Stimulated activated CD8-positive, alpha-beta memory T cell treated with anti-CD3 and anti-CD28 coated beads, Interleukin-7, amount 100 ng/mL, for 48 hours (primary cell): ENCODE results near the gene IER5L.
"Not testable (repeated sequence)": the region's sequence is repeated elsewhere in the genome, so short reads cannot be mapped to it uniquely, and the experiment has no call there.

Experiments used
- DNase-seq, 2 donors: peaks; one replicate each; pipeline ENCODE4 v3.0.0-alpha.2; 2020; ENCODE audit warnings: low read depth in 1 of 2; ENCODE audit errors: extremely low read depth in 1 of 2

The IER5L gene

DNA sequence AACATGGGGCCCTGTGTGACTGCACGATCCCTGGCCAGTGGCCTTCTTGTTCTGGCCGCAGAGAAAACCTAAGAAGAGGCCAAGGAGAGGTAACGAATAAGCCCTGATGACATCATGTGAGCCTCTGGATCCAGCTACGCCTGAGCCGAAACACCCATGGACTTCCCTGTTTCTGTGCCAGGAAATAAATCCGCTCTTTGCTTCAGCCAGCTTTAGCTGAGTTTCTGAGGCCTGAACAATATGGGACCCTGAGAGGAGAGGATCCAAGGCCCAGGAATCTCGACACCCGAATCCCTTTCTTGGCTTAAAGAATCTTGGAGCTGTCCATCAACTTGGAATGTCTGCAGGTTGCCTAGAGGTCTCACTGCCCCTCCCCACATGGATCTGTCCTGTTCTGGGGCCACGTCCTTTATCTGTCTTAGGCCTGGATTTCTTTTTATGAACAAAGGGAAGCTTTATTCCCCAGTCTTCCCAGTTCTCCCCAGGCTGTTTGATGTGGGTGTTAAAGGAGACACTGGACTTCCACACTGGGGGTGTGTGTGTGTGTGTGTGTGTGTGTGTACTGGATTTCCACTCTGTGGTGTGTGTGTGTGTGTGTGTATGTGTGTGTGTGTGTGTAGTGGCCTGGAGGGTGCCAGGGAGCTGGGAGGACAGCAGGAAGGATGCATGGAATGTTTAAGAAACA lies 13.7 kb downstream of the IER5L start:
- DNase-seq: no peak

DNA sequence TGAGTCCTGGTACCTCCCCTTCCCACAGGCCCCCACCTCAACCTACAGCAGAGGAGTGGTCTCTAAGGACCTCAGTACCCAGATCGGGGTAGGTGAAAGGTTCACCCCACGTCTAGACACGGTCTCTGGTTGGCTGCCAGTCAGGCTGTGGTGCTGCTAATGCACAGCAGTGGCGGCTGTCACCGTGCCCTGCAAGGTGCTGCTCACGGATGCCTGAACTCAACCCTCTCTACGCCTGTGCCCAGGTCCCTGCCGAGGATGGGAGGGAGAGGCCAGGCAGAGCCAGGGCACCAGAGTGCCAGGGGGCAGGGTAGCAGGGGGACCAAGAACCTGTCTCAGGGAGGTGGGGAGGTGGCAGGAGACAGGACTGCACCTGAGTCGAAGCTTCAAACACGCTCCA lies 14.3 kb downstream of the IER5L start:
- no peak for DNase-seq

DNA sequence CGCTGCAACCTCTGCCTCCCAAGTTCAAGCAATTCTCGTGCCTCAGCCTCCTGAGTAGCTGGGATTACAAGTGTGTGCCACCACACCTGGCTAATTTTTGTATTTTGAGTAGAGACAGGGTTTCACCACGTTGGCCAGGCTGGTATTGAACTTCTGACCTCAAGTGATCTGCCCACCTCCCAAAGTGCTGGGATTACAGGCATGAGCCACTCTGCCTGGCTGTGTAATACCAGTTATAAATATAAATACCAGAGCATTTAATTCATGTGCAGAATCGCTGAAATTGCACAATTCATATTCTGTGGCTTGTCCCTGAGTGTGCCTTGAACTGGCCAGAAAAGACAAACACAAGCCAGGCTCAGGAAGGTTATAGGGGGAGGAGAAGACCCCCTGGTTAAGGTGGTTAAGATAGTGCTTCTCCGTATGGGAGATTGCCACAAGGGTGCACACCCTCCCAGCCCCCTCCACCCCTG lies 14.8 kb downstream of the IER5L start:
- not testable (repeated sequence) for DNase-seq

DNA sequence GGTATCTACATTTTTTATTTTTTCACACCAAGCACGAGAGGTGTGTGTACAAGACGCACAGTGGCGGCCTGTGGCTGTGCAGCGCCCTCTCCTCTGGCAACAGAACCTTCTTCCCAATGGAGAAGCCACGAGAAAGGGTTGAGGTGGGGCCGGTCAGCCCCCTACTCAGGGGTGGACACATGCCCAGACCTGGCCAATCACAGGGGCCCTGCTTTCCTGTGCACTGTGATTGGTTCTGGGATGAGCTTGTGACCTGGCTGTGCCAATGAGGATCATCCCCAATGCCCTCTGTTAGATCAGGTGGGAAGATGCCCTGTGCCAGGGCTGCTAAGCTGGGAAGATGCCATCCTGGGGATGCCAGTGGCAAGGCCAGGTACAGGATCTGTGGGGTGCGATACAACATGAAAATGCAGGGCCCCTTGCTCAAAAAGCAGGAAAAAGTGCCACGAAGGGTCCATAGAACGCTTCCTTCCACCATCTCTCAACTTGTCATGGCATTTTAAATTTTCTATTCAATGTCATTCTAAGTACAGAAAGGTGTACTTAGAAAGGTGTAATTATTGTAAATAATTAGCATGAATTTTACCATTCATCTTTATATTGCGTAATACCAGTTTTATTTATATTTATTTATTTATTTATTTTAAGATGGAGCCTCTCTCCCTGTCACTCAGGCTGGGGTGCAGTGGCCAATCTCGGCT lies 15.4 kb downstream of the IER5L start:
- DNase-seq: no peak

DNA sequence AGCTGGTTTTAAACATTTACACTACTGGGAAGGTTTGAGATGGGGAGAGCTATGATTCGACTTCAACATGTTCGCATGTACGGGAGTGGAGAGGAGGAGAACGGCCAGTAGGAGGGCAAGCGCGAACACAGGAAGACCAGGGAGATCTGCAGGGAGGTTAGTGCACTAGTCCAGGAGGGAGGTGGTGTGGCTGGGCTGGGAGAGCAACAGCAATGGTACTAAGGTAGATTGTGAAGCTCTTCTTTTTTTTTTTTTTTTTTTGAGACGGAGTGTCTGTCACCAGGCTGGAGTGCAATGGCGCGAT lies 16.6 kb downstream of the IER5L start:
- no peak for DNase-seq

DNA sequence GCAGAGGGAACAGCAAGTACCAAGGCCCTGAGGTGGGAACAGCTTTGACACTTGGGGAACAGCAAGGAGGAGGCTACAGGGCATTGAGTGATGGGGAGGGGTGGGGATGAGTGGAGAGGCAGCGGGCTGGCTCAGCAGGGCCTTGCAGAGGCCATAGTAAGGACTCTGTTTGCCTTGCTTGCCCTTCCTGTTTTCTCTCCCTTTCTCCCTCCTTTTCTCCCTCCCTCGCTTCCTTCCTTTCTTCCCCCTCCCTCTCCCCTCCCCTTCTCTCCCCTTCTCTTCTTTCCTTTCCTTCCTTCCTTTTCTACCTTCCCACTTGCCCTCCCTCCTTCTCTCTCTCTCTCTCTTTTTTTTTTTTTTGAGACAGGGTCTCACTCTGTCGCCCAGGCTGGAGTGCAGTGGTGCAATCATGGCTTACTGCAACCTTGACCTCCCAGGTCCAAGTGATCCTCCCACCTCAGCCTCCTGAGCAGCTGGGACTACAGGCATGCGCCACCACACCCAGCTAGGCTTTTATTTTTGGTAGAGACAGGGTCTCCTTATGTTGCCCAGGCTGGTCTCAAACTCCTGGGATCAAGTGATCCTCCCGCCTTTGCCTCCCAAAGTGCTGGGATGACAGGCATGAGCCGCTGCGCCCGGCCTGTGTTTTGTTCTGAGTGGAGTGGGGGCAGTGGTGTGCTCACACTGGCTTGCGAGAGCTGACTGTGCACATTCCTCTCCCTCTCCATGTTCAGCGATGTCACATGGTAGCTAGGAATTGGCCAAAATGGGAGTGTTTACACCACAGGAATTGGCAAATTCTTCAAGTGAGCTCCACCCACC lies 17.1 kb downstream of the IER5L start:
- DNase-seq: no peak

DNA sequence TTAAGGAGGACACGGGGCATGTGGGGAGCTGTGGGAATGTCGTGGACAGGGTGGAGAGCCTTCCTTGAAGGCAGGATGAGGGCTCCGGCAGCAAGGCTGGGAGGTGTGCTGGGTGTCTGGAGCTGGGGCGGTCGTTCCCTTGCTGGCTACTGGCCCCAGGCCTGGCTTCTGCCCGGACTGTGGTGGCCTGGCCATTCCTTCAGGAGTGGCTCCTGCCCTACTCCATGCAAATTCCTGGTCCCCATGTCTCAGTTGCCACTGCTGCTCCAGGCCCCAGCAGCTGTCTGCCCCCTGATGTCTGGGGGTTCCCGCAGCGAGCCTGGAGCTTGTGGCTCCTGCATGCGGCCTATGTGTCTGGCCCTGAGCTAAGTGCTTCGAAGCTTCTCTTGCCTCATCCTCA lies 21.9 kb downstream of the IER5L start:
- DNase-seq: no peak

DNA sequence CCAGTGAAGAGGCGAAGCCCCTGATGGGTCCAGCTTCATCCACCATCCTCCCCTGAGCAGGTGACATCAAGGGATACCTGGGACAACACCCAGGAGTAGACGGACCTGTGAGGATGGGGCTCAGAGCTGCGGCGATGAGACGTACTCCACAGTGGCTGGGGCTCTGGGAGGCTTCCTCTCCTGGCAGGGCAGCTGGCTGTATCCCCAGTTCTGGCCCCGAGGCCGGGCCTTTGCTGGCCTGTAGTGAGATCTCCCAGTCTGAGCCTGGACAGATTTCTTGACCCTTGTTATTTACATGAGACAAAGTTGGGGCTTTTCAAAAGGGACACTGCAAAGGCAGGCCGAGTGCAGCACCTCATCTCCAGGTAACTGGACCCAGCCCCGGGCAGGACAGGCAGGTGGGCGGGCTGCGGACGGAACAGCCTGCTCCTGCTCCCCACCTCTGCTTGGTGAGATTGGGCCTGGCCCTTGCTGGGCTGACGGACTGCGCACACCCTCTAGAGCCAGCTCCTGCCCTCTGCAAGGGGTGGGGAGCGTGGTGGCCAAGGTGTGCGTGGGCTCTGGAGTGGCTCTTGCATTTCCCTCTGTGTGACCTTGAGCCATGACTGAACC lies 23.1 kb downstream of the IER5L start:
- DNase-seq: no peak

DNA sequence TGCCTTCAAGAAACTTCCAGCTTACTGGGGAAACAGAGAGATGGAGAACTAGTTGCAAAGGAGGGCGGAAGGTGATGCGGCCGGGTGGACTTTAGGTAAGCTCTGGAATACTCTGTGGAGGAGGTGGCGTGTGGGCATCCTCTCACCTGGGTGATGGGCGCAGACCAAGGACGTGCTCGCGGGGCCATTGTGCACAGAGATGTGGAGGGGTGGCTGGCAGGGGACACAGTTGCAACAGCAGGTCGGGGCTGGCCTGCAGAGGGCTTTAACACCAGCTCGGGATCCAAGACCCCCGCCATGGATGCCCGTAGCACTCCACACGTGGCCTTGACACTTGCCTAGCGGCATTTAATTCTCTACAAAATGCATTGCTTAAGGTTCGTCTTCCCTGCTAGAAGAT lies 26.6 kb downstream of the IER5L start:
- no peak for DNase-seq

DNA sequence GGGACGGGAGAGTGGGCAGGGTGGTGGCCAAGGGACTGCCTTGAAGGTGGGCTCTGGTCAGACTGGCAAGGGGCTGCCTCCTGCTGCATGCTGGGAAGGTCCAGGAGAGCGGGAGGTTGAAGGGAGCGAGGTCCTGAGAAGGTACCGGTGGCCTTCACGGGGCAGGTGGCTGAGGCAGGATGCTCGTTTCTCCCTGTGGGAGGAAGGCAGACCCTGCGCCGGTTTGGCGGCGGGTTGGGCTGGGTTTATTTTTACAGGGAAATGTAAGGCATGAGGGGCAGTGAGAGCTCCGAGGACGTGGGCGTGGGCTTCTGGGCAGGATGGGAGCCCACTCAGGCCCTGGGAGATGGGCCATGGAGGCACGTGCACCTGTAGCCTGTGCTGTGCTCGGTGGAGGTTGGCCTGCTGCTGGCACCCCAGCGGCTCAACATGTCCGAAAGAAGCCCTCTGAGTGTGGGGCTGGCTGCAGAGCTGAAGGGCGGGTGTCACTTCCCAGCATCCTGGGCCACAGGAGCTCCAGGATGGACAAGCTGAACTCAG lies 27.3 kb downstream of the IER5L start:
- DNase-seq: no peak

DNA sequence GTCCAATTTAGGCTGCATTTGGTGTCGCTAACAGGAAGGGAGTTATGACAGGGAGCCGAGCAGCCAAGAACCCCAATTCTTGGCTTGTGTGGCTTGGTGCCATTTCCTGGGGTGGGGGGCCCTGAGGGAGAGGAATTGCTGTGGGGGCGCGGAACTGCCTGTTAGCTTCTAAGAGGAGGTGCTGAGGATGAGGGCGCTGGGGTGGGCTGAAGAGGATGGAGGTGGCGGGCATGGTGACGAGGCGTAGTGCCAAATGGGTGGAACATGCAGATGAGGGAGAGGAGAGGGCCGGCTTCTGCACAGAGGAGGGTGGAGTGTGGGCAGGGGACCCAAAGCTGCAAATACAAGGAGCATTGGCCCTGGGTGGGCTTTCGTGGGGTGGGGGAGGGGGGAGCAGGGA lies 27.9 kb downstream of the IER5L start:
- DNase-seq: no peak

DNA sequence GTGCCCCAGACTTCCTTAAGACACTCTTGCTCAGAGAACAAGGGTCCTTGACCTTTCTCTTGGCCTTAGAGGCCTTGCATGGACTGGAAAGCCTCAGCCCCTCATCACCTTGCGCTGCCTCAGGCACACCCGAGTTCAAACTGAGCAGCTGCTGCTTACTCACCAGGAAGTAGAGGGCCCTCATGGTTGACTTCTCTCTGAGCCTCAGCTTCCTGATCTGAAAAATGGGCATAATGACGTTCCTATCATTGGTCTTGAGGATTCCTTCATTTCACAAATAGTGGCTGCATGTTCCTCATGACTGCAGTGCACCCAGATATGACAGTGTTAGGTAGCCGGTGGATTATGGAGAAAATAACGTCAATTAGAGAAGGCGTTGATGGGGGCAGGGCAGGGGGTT lies 28.6 kb downstream of the IER5L start:
- DNase-seq: no peak

DNA sequence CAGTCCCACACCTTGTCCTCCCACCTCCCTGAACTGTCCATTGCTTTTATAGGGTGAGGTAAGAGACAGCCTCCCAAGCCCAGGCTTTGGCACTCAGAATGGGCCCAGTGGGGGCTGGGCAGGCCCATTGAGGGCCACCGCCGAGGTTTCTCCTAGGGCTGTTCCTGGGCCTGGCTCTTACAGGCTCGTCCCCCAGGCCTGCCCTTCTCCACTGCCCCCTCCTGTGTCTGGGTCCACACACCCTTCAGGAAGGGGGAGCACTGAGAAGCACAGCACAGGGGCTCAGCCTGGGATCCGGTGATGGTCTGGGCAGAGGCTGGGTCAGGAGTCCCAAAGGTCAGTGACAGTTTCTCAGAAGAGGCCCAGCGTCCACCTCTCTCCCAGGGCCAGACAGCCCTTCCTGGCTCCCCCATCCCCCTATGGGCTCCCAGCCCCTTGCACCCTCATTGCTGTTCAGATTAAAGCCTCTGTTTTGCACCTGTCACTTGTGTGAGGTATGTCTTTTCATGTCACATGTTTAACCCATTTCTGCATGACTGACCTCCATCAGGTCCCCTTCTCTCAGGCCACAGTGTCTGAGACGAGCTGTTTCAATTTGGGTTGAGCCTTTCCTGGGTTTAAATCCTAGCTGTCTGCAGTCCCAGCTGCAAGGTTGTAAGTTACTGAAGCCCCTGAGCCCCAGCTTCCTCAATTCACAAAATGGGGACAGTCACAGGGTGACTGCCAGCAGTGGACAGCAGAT lies 29.4 kb downstream of the IER5L start:
- no peak for DNase-seq

DNA sequence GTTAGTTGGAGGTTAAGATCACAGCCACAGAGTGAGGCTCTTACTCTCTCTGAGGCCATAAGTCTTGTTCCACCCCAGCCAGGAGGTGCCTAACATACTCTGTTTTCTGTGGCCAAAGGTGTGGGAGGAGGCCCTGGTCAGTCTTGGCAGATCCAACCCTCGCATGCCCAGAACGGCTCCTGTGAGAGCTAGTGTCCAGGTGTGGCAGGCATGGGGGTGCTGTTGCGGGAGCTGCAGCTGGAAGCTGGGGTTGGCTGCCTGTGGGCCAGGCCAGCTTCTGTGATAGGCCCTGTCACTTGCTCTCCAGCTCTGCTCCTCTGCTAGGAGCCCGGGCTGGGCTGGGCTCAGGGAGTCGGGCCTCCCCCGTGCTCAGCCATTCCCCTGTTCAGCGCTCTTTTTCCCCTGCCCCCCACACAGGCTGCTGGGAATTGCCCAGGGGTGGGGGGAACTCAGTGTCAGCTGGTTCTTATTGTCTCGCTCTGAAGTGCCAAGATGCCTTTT lies 31.6 kb downstream of the IER5L start:
- no peak for DNase-seq

DNA sequence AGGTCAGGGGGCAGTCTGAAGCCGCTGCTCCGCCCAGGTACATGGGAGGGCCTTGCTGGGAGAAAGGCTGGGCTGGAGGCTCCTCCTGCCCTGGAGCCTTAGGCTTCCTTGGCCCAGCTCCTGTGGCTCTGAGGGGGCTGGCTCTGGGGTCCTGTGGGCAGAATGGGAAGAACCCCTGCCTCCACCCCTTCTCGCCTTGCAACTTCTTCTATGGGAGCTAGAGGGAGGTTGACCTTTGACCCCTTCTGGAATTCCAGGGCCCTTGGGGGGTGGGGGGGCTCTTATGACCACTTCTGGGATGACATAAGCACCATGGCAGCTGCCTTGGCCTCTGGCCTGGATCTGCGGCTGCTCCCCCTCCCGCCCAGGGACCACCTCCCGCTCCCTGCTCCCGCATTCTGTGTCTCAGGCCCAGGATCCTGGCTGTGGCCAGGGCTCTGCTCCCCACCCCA lies 32.2 kb downstream of the IER5L start:
- no peak for DNase-seq

DNA sequence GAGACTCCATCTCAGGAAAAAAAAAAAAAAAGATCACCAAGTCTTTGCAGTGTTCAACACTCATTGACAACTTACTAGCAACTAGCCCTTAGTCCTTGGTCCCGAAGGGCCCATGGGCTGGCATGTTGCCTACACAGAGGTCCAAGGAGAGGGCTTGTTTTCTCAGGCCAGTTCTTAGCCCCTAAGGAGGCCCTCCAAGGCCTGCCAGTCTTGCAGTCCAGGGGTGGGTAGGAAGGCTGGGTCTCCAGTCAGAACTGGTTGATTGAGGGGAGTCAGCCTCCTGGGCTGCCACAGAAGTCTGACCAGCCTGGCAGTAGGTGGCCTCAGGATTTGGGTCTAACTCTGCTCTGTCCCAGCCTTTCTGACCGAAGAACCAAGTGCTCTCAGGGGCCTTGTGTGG lies 32.7 kb downstream of the IER5L start:
- no peak for DNase-seq

DNA sequence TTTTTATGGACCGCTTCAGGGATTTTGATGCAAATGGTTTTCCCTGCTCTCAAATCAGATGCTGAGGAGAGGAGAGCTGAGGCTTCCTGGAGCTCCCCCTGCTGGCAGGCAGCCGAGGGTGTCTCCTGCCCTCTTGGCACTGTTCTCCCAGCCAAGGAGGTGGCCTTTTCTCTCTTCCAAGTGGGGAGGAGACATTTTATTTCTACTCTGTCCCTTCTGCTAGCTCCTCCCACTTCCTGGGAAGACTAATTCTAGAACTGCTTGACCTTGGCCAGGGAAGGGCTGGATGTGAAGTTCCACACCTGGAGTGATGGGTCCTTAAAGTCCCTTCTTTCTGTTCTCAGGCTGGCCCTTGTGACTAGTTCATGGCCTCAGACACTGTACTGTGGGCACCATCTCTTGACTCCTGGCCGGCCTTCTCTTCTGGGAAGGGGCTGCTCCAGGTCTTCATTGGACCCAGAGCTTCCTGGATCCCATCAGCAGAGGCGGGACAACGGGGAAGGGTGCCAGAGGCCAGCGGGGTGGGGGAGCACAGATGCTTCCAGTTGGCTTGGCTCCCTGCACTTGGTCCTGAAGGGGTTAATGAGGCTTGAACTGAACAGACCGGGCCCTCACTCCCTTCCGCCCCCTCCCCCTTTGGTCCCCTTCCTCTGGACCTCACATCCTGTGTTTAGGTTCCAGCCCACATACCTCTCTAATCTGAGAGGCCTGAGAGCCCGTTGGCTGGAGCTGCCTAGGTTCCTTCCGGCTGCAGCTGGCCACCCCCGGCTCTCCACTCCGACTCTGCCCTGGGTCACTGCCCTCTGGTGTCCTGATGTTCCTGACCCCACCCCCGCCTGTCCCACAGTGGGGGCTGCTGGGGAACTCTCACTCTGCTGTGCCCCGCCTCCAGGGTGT lies 34.8 kb downstream of the IER5L start:
- peak; percentile 38 to 41 for DNase-seq

DNA sequence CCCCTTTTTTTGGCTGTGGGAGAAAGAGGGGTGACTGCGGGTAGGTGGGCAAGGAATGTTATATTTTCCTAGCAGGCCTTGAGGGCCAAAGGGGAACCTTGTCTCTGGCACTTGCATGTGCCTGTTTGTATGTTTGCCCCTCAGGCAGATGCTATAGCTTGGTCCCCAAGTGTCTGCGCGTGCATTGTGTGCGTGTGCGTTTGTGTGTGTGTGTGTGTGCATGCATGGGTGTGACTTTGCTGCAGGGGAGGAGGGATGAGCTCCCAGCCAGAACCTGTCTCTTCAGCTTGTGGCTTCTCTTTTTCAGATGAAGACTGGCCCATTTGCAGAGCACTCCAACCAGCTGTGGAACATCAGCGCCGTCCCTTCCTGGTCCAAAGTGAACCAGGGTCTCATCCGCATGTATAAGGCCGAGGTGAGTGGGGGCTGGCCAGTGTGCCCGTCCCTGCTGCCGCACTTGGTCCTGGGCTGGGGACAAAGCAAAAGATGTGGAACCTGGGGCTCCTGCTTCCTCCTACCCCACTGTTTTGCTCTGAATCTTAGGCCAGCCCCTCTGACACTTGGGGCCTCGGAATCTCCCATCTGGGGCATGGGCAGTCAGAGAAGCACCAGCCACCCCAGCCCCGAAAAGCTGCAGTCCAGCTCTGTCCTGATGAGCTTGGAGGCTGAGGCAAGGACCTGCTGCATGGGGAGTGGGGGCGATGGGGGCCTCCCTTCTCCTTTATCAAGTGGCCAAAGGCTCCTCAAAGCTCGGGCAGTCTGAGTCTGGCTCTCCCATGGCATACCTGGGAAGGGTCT lies 35.7 kb downstream of the IER5L start:
- no peak for DNase-seq
